ENCODE results near the gene PSPH. TPM values are rescaled to one million over a fixed set of nuclear protein-coding genes. Genes with fewer than 3 reads are reported as not detected.

The PSPH gene
- total RNA-seq, 1 experiment from 2014 or later = 103 TPM

DNA sequence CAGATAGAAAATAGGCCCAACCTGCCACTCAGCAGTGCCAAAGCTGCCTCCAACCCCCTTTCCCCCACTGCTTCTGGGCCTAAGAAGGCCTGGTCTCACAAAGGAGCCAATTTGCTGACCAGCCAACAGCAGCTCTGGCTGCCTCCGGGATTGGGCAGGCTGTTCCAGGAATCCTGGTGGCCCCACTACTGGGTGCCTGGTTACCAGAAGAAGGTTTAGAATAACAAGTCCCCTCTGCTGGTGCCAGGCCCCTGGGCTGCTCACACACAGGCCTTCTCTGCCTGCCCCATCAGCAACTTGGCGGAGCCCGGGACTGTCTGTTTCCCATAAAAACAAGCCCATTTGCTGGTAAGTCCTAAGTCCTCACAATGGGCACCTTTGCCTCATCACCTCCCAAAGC lies 40.3 kb upstream of the PSPH start:
- no peak for DNase-seq
- BruUV-seq (replicated peaks) = no TSS peak
- Histone ChIP-seq H3K27me3 (ENCODE audit: insufficient read depth, low read depth) (no peaks in the 10 kb centered on the region), H3K36me3 (ENCODE audit: low read depth) (no peaks in the 10 kb centered on the region), H3K79me2 (ENCODE audit: low read depth) (no peaks in the 10 kb centered on the region), H3K9me3 (ENCODE audit: insufficient read depth, low read depth) (no peaks in the 10 kb centered on the region), H3K4me3 (no peak overlapping the region), H2AFZ (no peak overlapping the region), H3K4me2 (no peak overlapping the region), H4K20me1 (ENCODE audit: insufficient read depth) (0 out of 2 replicates have a peak, but pooled peaks cover 4% of the 10 kb centered on the region), H3F3A (ENCODE audit: insufficient read depth, low read depth) (peaks cover 15% of the 10 kb centered on the region; the same call in 1 of the 2 replicates), H3K9me2 (ENCODE audit: insufficient read depth) (no peaks in the 10 kb centered on the region), H3K27ac (no peak overlapping the region), H3K4me1 (replicated peaks; ENCODE audit: insufficient read depth) (no peaks in the 10 kb centered on the region)
- POLR2A ChIA-PET (ENCODE audit: unreplicated experiment) = no interaction called here
- CTCF ChIA-PET = interaction anchor here (0.6 kb wide), 1 partner anchor 33 kb away, joined by 3 read pairs; no protein-coding TSS in a partner anchor
- intact Hi-C loops (cut with micrococcal nuclease; ENCODE audit: unreplicated experiment) = loop anchor here (5.0 kb wide), 1 partner anchor 809 kb away; no protein-coding TSS in a partner anchor
- TF ChIP-seq, protein P1, sequence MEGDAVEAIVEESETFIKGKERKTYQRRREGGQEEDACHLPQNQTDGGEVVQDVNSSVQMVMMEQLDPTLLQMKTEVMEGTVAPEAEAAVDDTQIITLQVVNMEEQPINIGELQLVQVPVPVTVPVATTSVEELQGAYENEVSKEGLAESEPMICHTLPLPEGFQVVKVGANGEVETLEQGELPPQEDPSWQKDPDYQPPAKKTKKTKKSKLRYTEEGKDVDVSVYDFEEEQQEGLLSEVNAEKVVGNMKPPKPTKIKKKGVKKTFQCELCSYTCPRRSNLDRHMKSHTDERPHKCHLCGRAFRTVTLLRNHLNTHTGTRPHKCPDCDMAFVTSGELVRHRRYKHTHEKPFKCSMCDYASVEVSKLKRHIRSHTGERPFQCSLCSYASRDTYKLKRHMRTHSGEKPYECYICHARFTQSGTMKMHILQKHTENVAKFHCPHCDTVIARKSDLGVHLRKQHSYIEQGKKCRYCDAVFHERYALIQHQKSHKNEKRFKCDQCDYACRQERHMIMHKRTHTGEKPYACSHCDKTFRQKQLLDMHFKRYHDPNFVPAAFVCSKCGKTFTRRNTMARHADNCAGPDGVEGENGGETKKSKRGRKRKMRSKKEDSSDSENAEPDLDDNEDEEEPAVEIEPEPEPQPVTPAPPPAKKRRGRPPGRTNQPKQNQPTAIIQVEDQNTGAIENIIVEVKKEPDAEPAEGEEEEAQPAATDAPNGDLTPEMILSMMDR (conservative IDR thresholded peaks at IDR 0.05) = no peak
- TF ChIP-seq EZH2 (IDR thresholded peaks at IDR 0.05; ENCODE audit: low read depth) = no peak

DNA sequence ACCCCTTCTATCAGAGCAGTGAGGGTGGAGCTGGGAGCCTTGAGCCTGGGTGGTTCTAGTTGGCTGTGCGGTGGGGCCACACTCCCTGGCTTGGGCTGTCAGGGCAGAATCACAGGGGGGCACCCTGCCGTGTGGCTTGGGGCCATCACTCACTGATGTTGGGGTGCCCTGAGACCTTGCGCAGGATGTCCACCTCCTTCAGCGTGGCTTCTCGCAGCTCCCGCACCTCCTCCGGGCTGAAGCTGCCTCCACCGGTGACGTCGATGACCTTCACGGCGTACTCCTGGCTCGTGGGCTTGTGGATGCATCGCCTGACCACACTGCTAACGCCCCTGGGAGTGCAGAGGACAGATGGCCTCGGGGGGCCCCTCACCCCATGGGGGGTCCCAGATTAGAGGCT lies 36.2 kb upstream of the PSPH start:
- Histone ChIP-seq H2AFZ (no peak overlapping the region), H3K79me2 (ENCODE audit: low read depth) (no peaks in the 10 kb centered on the region), H3K9me2 (ENCODE audit: insufficient read depth) (no peaks in the 10 kb centered on the region), H3K36me3 (ENCODE audit: low read depth) (peaks cover 3% of the 10 kb centered on the region; the same call in 1 of the 2 replicates), H3F3A (ENCODE audit: insufficient read depth, low read depth) (peaks cover 14% of the 10 kb centered on the region; the same call in 1 of the 2 replicates), H3K9me3 (ENCODE audit: insufficient read depth, low read depth) (no peaks in the 10 kb centered on the region), H3K4me3 (no peak overlapping the region), H3K4me2 (no peak overlapping the region), H3K27ac (no peak overlapping the region), H4K20me1 (ENCODE audit: insufficient read depth) (0 out of 2 replicates have a peak, but pooled peaks cover 4% of the 10 kb centered on the region), H3K27me3 (ENCODE audit: insufficient read depth, low read depth) (no peaks in the 10 kb centered on the region), H3K4me1 (replicated peaks; ENCODE audit: insufficient read depth) (no peaks in the 10 kb centered on the region)
- POLR2A ChIA-PET (ENCODE audit: unreplicated experiment) = no interaction called here
- no peak for DNase-seq
- intact Hi-C loops (cut with micrococcal nuclease; ENCODE audit: unreplicated experiment) = no loop called here
- CTCF ChIA-PET = no interaction called here
- TF ChIP-seq EZH2 (IDR thresholded peaks at IDR 0.05; ENCODE audit: low read depth) = no peak
- TF ChIP-seq, protein P1 (conservative IDR thresholded peaks at IDR 0.05) = no peak
- no TSS peak for BruUV-seq (replicated peaks)

DNA sequence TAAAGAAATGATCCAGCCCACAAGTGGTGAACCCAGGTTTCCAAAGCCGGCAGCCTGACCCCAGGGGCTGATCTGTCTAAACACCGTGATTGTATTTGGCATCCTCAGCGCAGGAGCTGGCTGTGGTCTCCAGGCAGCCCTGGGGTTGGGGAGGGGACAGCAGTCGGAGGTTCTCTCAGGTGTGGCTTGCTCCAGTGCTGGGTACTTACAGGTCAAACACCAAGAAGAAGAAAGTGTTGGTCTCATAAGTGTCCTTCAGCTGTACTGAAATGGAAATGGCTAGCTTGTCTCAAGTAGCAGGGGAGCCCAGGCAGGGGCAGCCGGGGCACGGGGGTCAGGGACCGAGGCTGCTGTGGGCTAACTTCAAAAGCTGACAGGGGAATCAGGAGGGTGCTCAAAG lies 35.5 kb upstream of the PSPH start:
- no peaks in the 10 kb centered on the region for H3K4me1 ChIP-seq (replicated peaks; ENCODE audit: insufficient read depth)
- no TSS peak for BruUV-seq (replicated peaks)
- H3F3A ChIP-seq (ENCODE audit: insufficient read depth, low read depth) = peaks cover 15% of the 10 kb centered on the region; the same call in 1 of the 2 replicates
- H3K27me3 ChIP-seq (ENCODE audit: insufficient read depth, low read depth) = no peaks in the 10 kb centered on the region
- no peaks in the 10 kb centered on the region for H3K9me2 ChIP-seq (ENCODE audit: insufficient read depth)
- no peak overlapping the region for H3K27ac ChIP-seq
- POLR2A ChIA-PET (ENCODE audit: unreplicated experiment) = interaction anchor here (0.6 kb wide), 1 partner anchor 35 kb away, joined by 3 read pairs; the partner anchor contains the start of genes CCT6A and PSPH
- no peak overlapping the region for H2AFZ ChIP-seq
- no peak overlapping the region for H3K4me2 ChIP-seq
- H3K79me2 ChIP-seq (ENCODE audit: low read depth) = no peaks in the 10 kb centered on the region
- no peaks in the 10 kb centered on the region for H3K9me3 ChIP-seq (ENCODE audit: insufficient read depth, low read depth)
- H3K36me3 ChIP-seq (ENCODE audit: low read depth) = peaks cover 4% of the 10 kb centered on the region; the same call in 1 of the 2 replicates
- H3K4me3 ChIP-seq = no peak overlapping the region
- no peak for DNase-seq
- CTCF ChIA-PET = interaction anchor here (0.7 kb wide), 1 partner anchor 1494 kb away, joined by 3 read pairs; no protein-coding TSS in a partner anchor
- intact Hi-C loops (cut with micrococcal nuclease; ENCODE audit: unreplicated experiment) = no loop called here
- 0 out of 2 replicates have a peak, but pooled peaks cover 4% of the 10 kb centered on the region for H4K20me1 ChIP-seq (ENCODE audit: insufficient read depth)
- TF ChIP-seq, protein P1 (conservative IDR thresholded peaks at IDR 0.05) = no peak
- no peak for TF ChIP-seq EZH2 (IDR thresholded peaks at IDR 0.05; ENCODE audit: low read depth)
